ENCODE results near the gene RPL6.
"Not testable (repeated sequence)": the region's sequence is repeated elsewhere in the genome, so short reads cannot be mapped to it uniquely, and the experiment has no call there.

RPL6 gene

GRCh38 chr12:112409064-112409905 is at the start of gene RPL6:
Gene RPL6, minus strand, starts transcription at chr12:112409605. Its CDS starts 949 bp downstream, at chr12:112408656.
- Histone ChIP-seq H3K36me3 (ENCODE audit: control insufficient read depth, insufficient read depth, low read length, severe bottlenecking) (peaks cover 40% of the 10 kb centered on the region), H3K9me3 (ENCODE audit: control insufficient read depth, low read length) (no peaks in the 10 kb centered on the region), H3K9ac (ENCODE audit: low read length) (peak within 1 kb of the TSS; percentile 97), H3K4me3 (ENCODE audit: low read length) (peak within 1 kb of the TSS; percentile 91), H3K4me1 (ENCODE audit: control insufficient read depth, insufficient read depth, low read length) (peaks cover 19% of the 10 kb centered on the region), H3K27me3 (replicated peaks; ENCODE audit: control insufficient read depth, insufficient read depth, low read length) (no peaks in the 10 kb centered on the region)
- peak; percentile 96 for DNase-seq (ENCODE audit: low read depth)

GRCh38 chr12:112458751-112459150 is 49.3 kb upstream of the RPL6 start:
- H3K36me3 ChIP-seq (ENCODE audit: control insufficient read depth, insufficient read depth, low read length, severe bottlenecking) = peaks cover 83% of the 10 kb centered on the region
- no peaks in the 10 kb centered on the region for H3K27me3 ChIP-seq (replicated peaks; ENCODE audit: control insufficient read depth, insufficient read depth, low read length)
- no peaks in the 10 kb centered on the region for H3K4me1 ChIP-seq (ENCODE audit: control insufficient read depth, insufficient read depth, low read length)
- H3K9me3 ChIP-seq (ENCODE audit: control insufficient read depth, low read length) = no peaks in the 10 kb centered on the region
- no peak overlapping the region for H3K4me3 ChIP-seq (ENCODE audit: low read length)
- no peak for DNase-seq (ENCODE audit: low read depth)
- no peak overlapping the region for H3K9ac ChIP-seq (ENCODE audit: low read length)

- Histone ChIP-seq H3K27me3 (replicated peaks; ENCODE audit: control insufficient read depth, insufficient read depth, low read length) (no peaks in the 10 kb centered on the region), H3K36me3 (ENCODE audit: control insufficient read depth, insufficient read depth, low read length, severe bottlenecking) (peaks cover 83% of the 10 kb centered on the region), H3K9me3 (ENCODE audit: control insufficient read depth, low read length) (no peaks in the 10 kb centered on the region), H3K9ac (ENCODE audit: low read length) (no peak overlapping the region), H3K4me1 (ENCODE audit: control insufficient read depth, insufficient read depth, low read length) (no peaks in the 10 kb centered on the region), H3K4me3 (ENCODE audit: low read length) (no peak overlapping the region)
- DNase-seq (ENCODE audit: low read depth) = no peak
Observed at GRCh38 chr12:112458330-112458729, 48.9 kb upstream of the RPL6 start.

- H3K36me3 ChIP-seq (ENCODE audit: control insufficient read depth, insufficient read depth, low read length, severe bottlenecking) = peaks cover 82% of the 10 kb centered on the region
- not testable (repeated sequence) for H3K27me3 ChIP-seq (replicated peaks; ENCODE audit: control insufficient read depth, insufficient read depth, low read length); H3K9me3 ChIP-seq (ENCODE audit: control insufficient read depth, low read length); H3K4me1 ChIP-seq (ENCODE audit: control insufficient read depth, insufficient read depth, low read length); DNase-seq (ENCODE audit: low read depth); H3K4me3 ChIP-seq (ENCODE audit: low read length); H3K9ac ChIP-seq (ENCODE audit: low read length)
Observed at GRCh38 chr12:112457142-112457541, 47.7 kb upstream of the RPL6 start.

DNA sequence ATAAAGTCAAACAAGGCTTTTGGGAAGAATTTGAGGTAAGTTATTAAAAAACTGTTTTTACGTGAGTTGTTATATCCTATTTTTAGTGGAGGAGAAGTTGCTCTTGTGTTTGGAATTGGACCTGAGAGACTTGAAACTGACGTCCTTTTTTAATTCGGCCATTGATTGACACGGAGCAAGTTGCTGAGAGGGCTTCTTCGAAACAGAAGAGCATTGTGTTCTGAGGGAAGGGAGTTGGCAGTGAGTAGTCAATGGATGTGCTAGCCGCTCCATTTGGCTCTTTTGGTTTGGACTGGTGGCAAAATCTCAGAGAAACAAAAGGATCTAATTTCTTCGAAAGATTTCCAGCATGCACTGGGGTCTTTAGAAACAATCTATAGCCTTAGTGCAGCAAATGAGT is 46.6 kb upstream of the RPL6 start:
- DNase-seq (ENCODE audit: low read depth) = no peak
- Histone ChIP-seq H3K36me3 (ENCODE audit: control insufficient read depth, insufficient read depth, low read length, severe bottlenecking) (peaks cover 79% of the 10 kb centered on the region), H3K9ac (ENCODE audit: low read length) (no peak overlapping the region), H3K9me3 (ENCODE audit: control insufficient read depth, low read length) (no peaks in the 10 kb centered on the region), H3K4me3 (ENCODE audit: low read length) (no peak overlapping the region), H3K27me3 (replicated peaks; ENCODE audit: control insufficient read depth, insufficient read depth, low read length) (no peaks in the 10 kb centered on the region), H3K4me1 (ENCODE audit: control insufficient read depth, insufficient read depth, low read length) (no peaks in the 10 kb centered on the region)

- Histone ChIP-seq H3K9ac (ENCODE audit: low read length) (no peak overlapping the region), H3K4me1 (ENCODE audit: control insufficient read depth, insufficient read depth, low read length) (peaks cover 10% of the 10 kb centered on the region), H3K9me3 (ENCODE audit: control insufficient read depth, low read length) (no peaks in the 10 kb centered on the region), H3K36me3 (ENCODE audit: control insufficient read depth, insufficient read depth, low read length, severe bottlenecking) (peaks cover 65% of the 10 kb centered on the region), H3K4me3 (ENCODE audit: low read length) (no peak overlapping the region), H3K27me3 (replicated peaks; ENCODE audit: control insufficient read depth, insufficient read depth, low read length) (no peaks in the 10 kb centered on the region)
- DNase-seq (ENCODE audit: low read depth) = no peak
Observed at GRCh38 chr12:112450725-112451124, 41.3 kb upstream of the RPL6 start.

GRCh38 chr12:112448165-112448564 is 38.8 kb upstream of the RPL6 start:
- Histone ChIP-seq H3K4me1 (ENCODE audit: control insufficient read depth, insufficient read depth, low read length) (peaks cover 10% of the 10 kb centered on the region), H3K36me3 (ENCODE audit: control insufficient read depth, insufficient read depth, low read length, severe bottlenecking) (peaks cover 45% of the 10 kb centered on the region)
- H3K9ac ChIP-seq (ENCODE audit: low read length); H3K27me3 ChIP-seq (replicated peaks; ENCODE audit: control insufficient read depth, insufficient read depth, low read length); H3K4me3 ChIP-seq (ENCODE audit: low read length); DNase-seq (ENCODE audit: low read depth); H3K9me3 ChIP-seq (ENCODE audit: control insufficient read depth, low read length): not testable (repeated sequence)

DNA sequence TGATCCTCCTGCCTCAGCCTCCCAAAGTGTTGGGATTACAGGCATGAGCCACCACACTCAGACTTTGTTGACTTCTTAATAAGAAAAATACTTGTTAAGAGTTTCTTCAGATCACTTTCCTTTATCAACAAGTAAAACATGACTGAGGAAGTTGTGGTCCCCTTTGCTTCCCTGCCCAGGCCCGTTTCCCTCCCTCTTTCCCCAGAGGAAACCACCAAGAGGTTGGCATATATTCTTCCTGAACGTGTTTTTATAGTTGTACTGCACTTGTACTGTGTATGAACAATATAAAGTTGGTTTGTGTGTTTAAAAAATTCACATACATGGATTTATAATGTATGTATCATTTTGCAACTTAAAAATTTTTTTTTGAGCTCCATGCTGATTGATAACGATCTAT is 37.7 kb upstream of the RPL6 start:
- no peak overlapping the region for H3K4me3 ChIP-seq (ENCODE audit: low read length)
- no peaks in the 10 kb centered on the region for H3K27me3 ChIP-seq (replicated peaks; ENCODE audit: control insufficient read depth, insufficient read depth, low read length)
- peaks cover 10% of the 10 kb centered on the region for H3K4me1 ChIP-seq (ENCODE audit: control insufficient read depth, insufficient read depth, low read length)
- no peak for DNase-seq (ENCODE audit: low read depth)
- peaks cover 41% of the 10 kb centered on the region for H3K36me3 ChIP-seq (ENCODE audit: control insufficient read depth, insufficient read depth, low read length, severe bottlenecking)
- no peaks in the 10 kb centered on the region for H3K9me3 ChIP-seq (ENCODE audit: control insufficient read depth, low read length)
- H3K9ac ChIP-seq (ENCODE audit: low read length) = no peak overlapping the region

GRCh38 chr12:112446008-112446725 is 36.8 kb upstream of the RPL6 start:
- H3K4me3 ChIP-seq (ENCODE audit: low read length) = no peak overlapping the region
- DNase-seq (ENCODE audit: low read depth) = no peak
- H3K9me3 ChIP-seq (ENCODE audit: control insufficient read depth, low read length) = no peaks in the 10 kb centered on the region
- H3K27me3 ChIP-seq (replicated peaks; ENCODE audit: control insufficient read depth, insufficient read depth, low read length) = no peaks in the 10 kb centered on the region
- no peak overlapping the region for H3K9ac ChIP-seq (ENCODE audit: low read length)
- H3K36me3 ChIP-seq (ENCODE audit: control insufficient read depth, insufficient read depth, low read length, severe bottlenecking) = peaks cover 37% of the 10 kb centered on the region
- H3K4me1 ChIP-seq (ENCODE audit: control insufficient read depth, insufficient read depth, low read length) = peaks cover 10% of the 10 kb centered on the region

DNA sequence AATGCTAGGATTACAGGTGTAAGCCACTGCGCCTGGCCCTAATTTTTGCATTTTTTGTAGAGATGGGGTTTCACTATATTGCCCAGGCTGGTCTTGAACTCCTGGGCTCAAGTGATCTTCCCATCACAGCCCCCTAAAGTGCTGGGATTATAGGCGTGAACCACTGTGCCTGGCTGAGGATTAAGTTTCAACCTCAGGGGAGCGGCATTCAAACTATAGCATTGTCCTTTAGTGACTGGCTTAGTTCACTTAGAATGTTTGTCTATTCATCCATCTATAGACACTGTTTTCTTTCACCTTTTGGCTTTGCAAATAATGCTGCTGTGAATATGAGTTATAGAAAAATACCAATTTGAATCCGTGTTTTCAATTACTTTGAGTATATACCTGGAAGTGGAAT is 34.5 kb upstream of the RPL6 start:
- H3K4me1 ChIP-seq (ENCODE audit: control insufficient read depth, insufficient read depth, low read length) = peaks cover 10% of the 10 kb centered on the region
- no peak overlapping the region for H3K4me3 ChIP-seq (ENCODE audit: low read length)
- no peak overlapping the region for H3K9ac ChIP-seq (ENCODE audit: low read length)
- H3K27me3 ChIP-seq (replicated peaks; ENCODE audit: control insufficient read depth, insufficient read depth, low read length) = no peaks in the 10 kb centered on the region
- DNase-seq (ENCODE audit: low read depth) = no peak
- peaks cover 17% of the 10 kb centered on the region for H3K36me3 ChIP-seq (ENCODE audit: control insufficient read depth, insufficient read depth, low read length, severe bottlenecking)
- no peaks in the 10 kb centered on the region for H3K9me3 ChIP-seq (ENCODE audit: control insufficient read depth, low read length)

GRCh38 chr12:112440653-112441052 is 31.2 kb upstream of the RPL6 start:
- DNase-seq (ENCODE audit: low read depth); H3K9ac ChIP-seq (ENCODE audit: low read length); H3K4me3 ChIP-seq (ENCODE audit: low read length); H3K36me3 ChIP-seq (ENCODE audit: control insufficient read depth, insufficient read depth, low read length, severe bottlenecking); H3K27me3 ChIP-seq (replicated peaks; ENCODE audit: control insufficient read depth, insufficient read depth, low read length); H3K4me1 ChIP-seq (ENCODE audit: control insufficient read depth, insufficient read depth, low read length); H3K9me3 ChIP-seq (ENCODE audit: control insufficient read depth, low read length): not testable (repeated sequence)

Measured in adipocyte (in vitro differentiated cells).